GM12878 (cell line): ENCODE measurements around the gene RNF169. TPM values are rescaled to one million over a fixed set of nuclear protein-coding genes. Genes with fewer than 3 reads are reported as not detected.

Source experiments
- ATAC-seq: fragments of 200-7000 bp; cut with Tn5 transposase; 3 replicates; pipeline ENCODE4 v1.9.1; 2020; ENCODE audit warnings: mild to moderate bottlenecking, moderate library complexity
- BruUV-seq: library from RNA; stranded (reverse); fragments of 400-500 nt; replicated peaks from 2 replicates; lab custom pipeline; 2021; lab: Mats Ljungman, UMichigan
- CTCF ChIA-PET: fragments of 300-600 bp; sonication (Branson Sonifier 250); formaldehyde crosslinking; extraction: SDS; loops from one replicate; lab custom pipeline; 2021; ENCODE audit warnings: inconsistent platforms; lab: Yijun Ruan, JAX
- POLR2A ChIA-PET: fragments of 350-600 bp; formaldehyde crosslinking; extraction: SDS; loops from one replicate; lab custom pipeline; 2021; ENCODE audit warnings: inconsistent platforms; lab: Charles Lee
- RAD21 ChIA-PET: fragments of 300-600 bp; sonication (Branson Sonifier 250); formaldehyde crosslinking; loops from one replicate; lab custom pipeline; 2023; ENCODE audit warnings: antibody characterized with exemption; ENCODE audit not compliant: unreplicated experiment; lab: Charles Lee
- SMC1A ChIA-PET: fragments of 300-600 bp; sonication (Branson Sonifier 250); formaldehyde crosslinking; loops from one replicate; lab custom pipeline; 2023; ENCODE audit not compliant: unreplicated experiment, uncharacterized antibody; lab: Charles Lee
- DNase-seq: peaks from one replicate; pipeline ENCODE4 v3.0.0-alpha.2; 2011; ENCODE audit warnings: low read depth, low spot score
- FAIRE-seq: peaks from 3 replicates; lab custom pipeline; 2011; peaks lifted over from hg19 to GRCh38; lab: Jason Lieb, UNC
- H2AFZ ChIP-seq: 2 replicates; pipeline ENCODE4 v1.6.0; 2011; ENCODE audit warnings: low read depth, low read length, control low read depth; ENCODE audit not compliant: control insufficient read depth
- H3K27ac ChIP-seq: 2 replicates; pipeline ENCODE4 v1.5.1; 2011; ENCODE audit warnings: control low read depth; ENCODE audit not compliant: control insufficient read depth, insufficient read depth
- H3K27me3 ChIP-seq, 2 experiments: replicated peaks in 1 of 2; 2 replicates each; pipeline versions ENCODE4 v1.6.0 to v1.6.1; 2011; ENCODE audit warnings: low read length in 1 of 2; ENCODE audit not compliant: control insufficient read depth in 2 of 2, insufficient read depth in 2 of 2
- H3K36me3 ChIP-seq, 2 experiments: 2 replicates each; pipeline ENCODE4 v1.5.1; 2011; ENCODE audit warnings: low read length in 1 of 2; ENCODE audit not compliant: control insufficient read depth in 2 of 2, insufficient read depth in 2 of 2
- H3K4me1 ChIP-seq: 2 replicates; pipeline ENCODE4 v1.6.1; 2011; ENCODE audit warnings: mild to moderate bottlenecking, low read length, moderate library complexity, mixed read lengths; ENCODE audit not compliant: control insufficient read depth, insufficient read depth
- H3K4me2 ChIP-seq: 2 replicates; pipeline ENCODE4 v1.6.0; 2011; ENCODE audit warnings: control low read depth; ENCODE audit not compliant: control insufficient read depth, insufficient read depth
- H3K4me3 ChIP-seq: fragments of 200-600 bp; sonication (generic); 2 replicates; pipeline ENCODE4 v1.5.1; 2016
- H3K79me2 ChIP-seq: 2 replicates; pipeline ENCODE4 v1.6.0; 2011; ENCODE audit warnings: low read length; ENCODE audit not compliant: control insufficient read depth, insufficient read depth
- H3K9ac ChIP-seq: 2 replicates; pipeline ENCODE4 v1.8.0; 2011; ENCODE audit warnings: low read length, control low read depth, mixed read lengths; ENCODE audit not compliant: control insufficient read depth, insufficient read depth
- H3K9me3 ChIP-seq: replicated peaks from 3 replicates; pipeline ENCODE4 v1.5.1; 2011; ENCODE audit warnings: mild to moderate bottlenecking, low read length; ENCODE audit not compliant: control insufficient read depth, insufficient read depth
- H4K20me1 ChIP-seq: 2 replicates; pipeline ENCODE4 v1.6.0; 2011; ENCODE audit not compliant: control insufficient read depth, insufficient read depth
- BACH1 ChIP-seq: fragments of 450-650 bp; IDR thresholded peaks from 2 replicates; pipeline ENCODE4 v1.6.1; 2017; ENCODE audit warnings: mild to moderate bottlenecking, borderline replicate concordance
- EED ChIP-seq: sonication (generic); IDR thresholded peaks from 2 replicates; pipeline ENCODE4 v1.6.1; 2016; ENCODE audit warnings: antibody characterized with exemption, low read depth
- EZH2 ChIP-seq: IDR thresholded peaks from 2 replicates; pipeline ENCODE4 v1.6.1; 2012; ENCODE audit warnings: low read depth, mild to moderate bottlenecking, control low read depth, inconsistent platforms, low read length, borderline replicate concordance; ENCODE audit not compliant: control insufficient read depth
- HSF1 ChIP-seq: fragments of 150-350 bp; IDR thresholded peaks from 2 replicates; pipeline ENCODE4 v1.6.1; 2014; ENCODE audit warnings: mild to moderate bottlenecking, low read depth, low read length
- MAX ChIP-seq: IDR thresholded peaks from 2 replicates; pipeline ENCODE4 v1.6.1; 2012; ENCODE audit warnings: low read depth, low read length, improper control_type of control experiment
- PBX3 ChIP-seq: IDR thresholded peaks from 2 replicates; pipeline ENCODE4 v1.6.1; 2011; ENCODE audit warnings: mild to moderate bottlenecking, low read depth, low read length, moderate library complexity; ENCODE audit not compliant: insufficient replicate concordance
- POLR2AphosphoS5 ChIP-seq: IDR thresholded peaks from 2 replicates; pipeline ENCODE4 v1.6.1; 2011; ENCODE audit warnings: mild to moderate bottlenecking, low read length, inconsistent platforms
- RELA ChIP-seq: fragments of 450-650 bp; IDR thresholded peaks from 2 replicates; pipeline ENCODE4 v1.8.0; 2014; ENCODE audit warnings: borderline replicate concordance; ENCODE audit not compliant: partially characterized antibody
- RFX5 ChIP-seq: IDR thresholded peaks from 2 replicates; pipeline ENCODE4 v1.6.1; 2011; ENCODE audit warnings: low read depth, low read length, improper control_type of control experiment
- RUNX3 ChIP-seq: IDR thresholded peaks from 2 replicates; pipeline ENCODE4 v1.6.1; 2012; ENCODE audit warnings: low read length, inconsistent platforms
- SIN3A ChIP-seq: IDR thresholded peaks from 2 replicates; pipeline ENCODE4 v1.6.1; 2012; ENCODE audit warnings: low read depth, low read length, improper control_type of control experiment
- SUPT20H ChIP-seq: IDR thresholded peaks from 2 replicates; pipeline ENCODE4 v1.6.1; 2011; ENCODE audit warnings: low read depth, mild to moderate bottlenecking, low read length, moderate library complexity, borderline replicate concordance; ENCODE audit not compliant: control insufficient read depth
- WGBS: methylation state at CpG from one replicate; pipeline ENCODE4 v1.1.6; 2016; ENCODE audit warnings: low lambda C conversion rate; ENCODE audit not compliant: insufficient replicate concordance, insufficient coverage; ENCODE audit errors: missing lambda C conversion rate; 5-methylcytosine and 5-hydroxymethylcytosine counted together
- in situ Hi-C: fragments of 300-500 bp; cut with MboI; formaldehyde crosslinking; loops from 9 replicates; pipeline ENCODE4 v1.14.3; 2018; ENCODE audit warnings: mixed read lengths
- intact Hi-C: fragments of 100-400 bp; cut with micrococcal nuclease; formaldehyde crosslinking; loops from one replicate; pipeline ENCODE4 v1.14.2; 2022; ENCODE audit not compliant: unreplicated experiment
- polyA plus RNA-seq, 11 experiments: library from polyadenylated mRNA; depleted of rRNA in 4 of 11; unstranded in 6 of 11; stranded (reverse) in 5 of 11; fragments of >200 nt; fragmentation: Nextera tagmentation in 4 of 11; fragmentation: Illumina TruSeq in 1 of 11; extraction: Ambion mirVana in 4 of 11; extraction: Trizol in 1 of 11; gene quantifications; 1 replicate in 1 of 11; 2 replicates in 10 of 11; pipeline versions ENCODE4 v1.2.1 to v1.2.3, GENCODE V29; 2011 to 2016; ENCODE audit warnings: inconsistent platforms in 2 of 11, missing spikeins in 2 of 11, low read depth in 1 of 11
- total RNA-seq, 4 experiments: library from RNA; depleted of rRNA in 3 of 4; stranded (reverse); fragments of >200 nt in 3 of 4; fragmentation: Illumina TruSeq in 1 of 4; extraction: Trizol in 1 of 4; gene quantifications; 2 replicates each; pipeline versions ENCODE4 v1.2.1 to v1.2.3, GENCODE V29; 2013 to 2021

RNF169 gene
- total and polyA plus RNA-seq, 10 of the 15 experiments (the other 5 are each of a cell fraction or from before 2014, with no cell fraction given) = 0.32 to 13.2 (median 6.4) TPM

- Histone ChIP-seq H3K79me2 (no peaks in the 10 kb centered on the region), H3K9me3 (no peaks in the 10 kb centered on the region), H3K27me3 (no peaks in the 10 kb centered on the region), H3K4me3 (no peak overlapping the region), H4K20me1 (no peaks in the 10 kb centered on the region), H3K4me1 (no peaks in the 10 kb centered on the region), H3K4me2 (no peak overlapping the region), H3K27ac (no peak overlapping the region), H2AFZ (no peak overlapping the region), H3K9ac (no peak overlapping the region), H3K36me3 (peaks cover 15 to 29% of the 10 kb centered on the region in 2 experiments; a peak in 3 of 4 replicates)
- FAIRE-seq (no peak), ATAC-seq (no peak), DNase-seq (no peak)
- in situ Hi-C loops (no loop called here), intact Hi-C loops (no loop called here)
- WGBS = 50% methylated on average over 1 of the region's 1 CpG
- TF ChIP-seq SUPT20H = no peak
- ChIA-PET SMC1A (interaction anchor here (1.4 to 1.7 kb wide), 2 partner anchors 11 to 137 kb away, joined by 4 read pairs; no protein-coding TSS in a partner anchor), RAD21 (no interaction called here), CTCF (interaction anchor here (1.2 to 1.7 kb wide), 4 partner anchors 10 to 431 kb away, joined by 3 to 4 read pairs (median 4); no protein-coding TSS in a partner anchor), POLR2A (no interaction called here)
- BruUV-seq = no TSS peak
Measured at GRCh38 chr11:74839446-74839845, 90.8 kb downstream of the RNF169 start.

GRCh38 chr11:74839971-74840370 lies 91.3 kb downstream of the RNF169 start:
- no peak overlapping the region for H2AFZ ChIP-seq
- CTCF ChIA-PET = interaction anchor here (0.6 to 1.7 kb wide), 6 partner anchors 10 to 457 kb away, joined by 3 to 4 read pairs (median 3); no protein-coding TSS in a partner anchor
- FAIRE-seq = peak; percentile 76
- H3K9me3 ChIP-seq = no peaks in the 10 kb centered on the region
- intact Hi-C loops = no loop called here
- no peak overlapping the region for H3K9ac ChIP-seq
- no peak for ATAC-seq
- DNase-seq = no peak
- H3K4me2 ChIP-seq = no peak overlapping the region
- WGBS = 15% methylated on average over 2 of the region's 2 CpGs
- no peak overlapping the region for H3K27ac ChIP-seq
- BruUV-seq = no TSS peak
- RAD21 ChIA-PET = no interaction called here
- H3K4me1 ChIP-seq = no peaks in the 10 kb centered on the region
- no peaks in the 10 kb centered on the region for H3K79me2 ChIP-seq
- H3K4me3 ChIP-seq = no peak overlapping the region
- no peaks in the 10 kb centered on the region for H3K27me3 ChIP-seq
- in situ Hi-C loops = no loop called here
- H4K20me1 ChIP-seq = no peaks in the 10 kb centered on the region
- POLR2A ChIA-PET = interaction anchor here (0.7 kb wide), 1 partner anchor 1041 kb away, joined by 3 read pairs; no protein-coding TSS in a partner anchor
- SMC1A ChIA-PET = interaction anchor here (1.0 to 1.7 kb wide), 4 partner anchors 12 to 137 kb away, joined by 3 to 4 read pairs (median 4); no protein-coding TSS in a partner anchor
- peaks cover 14 to 28% of the 10 kb centered on the region in 2 experiments; a peak in 3 of 4 replicates for H3K36me3 ChIP-seq
- no peak for TF ChIP-seq BACH1
- TF ChIP-seq RFX5 = no peak
- no peak for TF ChIP-seq HSF1
- TF ChIP-seq SIN3A = no peak
- TF ChIP-seq RELA = no peak
- TF ChIP-seq EED = no peak
- TF ChIP-seq RUNX3 = no peak
- TF ChIP-seq POLR2AphosphoS5 = no peak
- TF ChIP-seq EZH2 = no peak
- no peak for TF ChIP-seq MAX
- no peak for TF ChIP-seq PBX3
